ENCODE measurements around the gene RAD18.

RAD18 gene

DNA sequence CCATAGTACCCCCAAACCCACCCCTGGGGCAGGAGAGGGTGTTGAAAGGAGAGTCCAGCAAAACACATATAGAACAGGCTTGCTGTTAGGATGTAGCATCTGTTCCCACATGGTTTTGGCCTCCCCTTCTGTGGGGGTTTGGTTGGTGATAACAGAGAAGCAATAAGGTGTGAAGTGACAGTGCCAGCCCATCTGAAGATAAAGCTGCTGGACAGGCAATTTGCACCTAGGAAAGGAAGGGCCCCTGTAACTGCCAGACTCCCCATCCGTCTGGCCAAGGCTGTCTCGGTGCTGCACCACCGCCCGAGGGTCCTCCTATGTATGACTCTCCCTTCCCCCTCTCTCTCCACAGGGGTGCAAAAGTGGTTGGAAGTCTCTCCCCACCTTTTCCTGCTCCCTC is 99.4 kb downstream of the RAD18 start:
- DNase-seq, result no peak

GRCh38 chr3:8857720-8858367 is 105.4 kb downstream of the RAD18 start:
- no peak for DNase-seq

DNA sequence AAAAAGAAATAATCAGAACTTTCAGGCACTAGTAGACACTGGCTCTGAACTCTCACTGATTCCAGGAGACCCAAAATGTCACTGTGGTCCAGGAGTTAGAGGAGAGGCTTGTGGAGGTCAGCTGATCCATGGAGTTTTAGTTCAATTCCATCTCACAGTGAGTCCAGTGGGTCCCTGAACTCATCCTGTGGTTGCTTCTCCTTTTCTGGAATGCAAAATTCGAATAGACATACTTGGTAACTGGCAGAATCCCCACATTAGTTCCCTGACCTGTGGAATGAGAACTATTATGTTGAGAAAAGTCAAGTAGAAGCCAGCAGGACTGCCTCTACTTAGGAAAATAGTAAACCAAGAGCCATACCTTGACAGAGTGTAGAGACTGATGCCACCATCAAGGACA is 106.6 kb downstream of the RAD18 start:
- no peak for DNase-seq

- DNase-seq, result no peak
Observed at GRCh38 chr3:8856071-8856470, 107.2 kb downstream of the RAD18 start.

GRCh38 chr3:8854656-8855055 is 108.6 kb downstream of the RAD18 start:
- DNase-seq, result no peak

- DNase-seq, result no peak
Observed at GRCh38 chr3:8853081-8853480, 110.2 kb downstream of the RAD18 start.

GRCh38 chr3:8852511-8852910 is 110.8 kb downstream of the RAD18 start:
- DNase-seq, result no peak

DNA sequence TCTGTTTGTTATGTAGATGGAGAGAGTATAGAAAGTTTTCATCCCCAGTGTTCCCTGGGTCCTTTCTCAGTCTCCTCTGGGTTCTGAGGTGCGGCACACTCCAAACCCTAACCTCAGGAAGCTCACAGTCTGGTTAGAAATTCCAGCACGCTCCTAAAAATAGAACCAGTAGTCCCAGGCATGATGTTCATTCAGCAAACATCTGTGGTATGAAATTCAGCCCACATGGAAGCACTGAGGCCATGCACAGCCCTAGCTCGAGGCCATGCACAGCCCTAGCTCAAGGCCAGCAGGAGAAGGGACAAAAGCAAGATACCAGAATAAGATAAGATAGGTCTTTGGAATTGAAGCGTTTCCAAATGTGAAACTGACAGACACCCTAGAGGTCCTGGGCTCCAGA is 111.6 kb downstream of the RAD18 start:
- no peak for DNase-seq

- no peak for DNase-seq
Observed at GRCh38 chr3:8848696-8849131, 114.6 kb downstream of the RAD18 start.

GRCh38 chr3:8847317-8847716 is 116.0 kb downstream of the RAD18 start:
- no peak for DNase-seq

GRCh38 chr3:8846176-8846575 is 117.1 kb downstream of the RAD18 start:
- DNase-seq, result no peak

DNA sequence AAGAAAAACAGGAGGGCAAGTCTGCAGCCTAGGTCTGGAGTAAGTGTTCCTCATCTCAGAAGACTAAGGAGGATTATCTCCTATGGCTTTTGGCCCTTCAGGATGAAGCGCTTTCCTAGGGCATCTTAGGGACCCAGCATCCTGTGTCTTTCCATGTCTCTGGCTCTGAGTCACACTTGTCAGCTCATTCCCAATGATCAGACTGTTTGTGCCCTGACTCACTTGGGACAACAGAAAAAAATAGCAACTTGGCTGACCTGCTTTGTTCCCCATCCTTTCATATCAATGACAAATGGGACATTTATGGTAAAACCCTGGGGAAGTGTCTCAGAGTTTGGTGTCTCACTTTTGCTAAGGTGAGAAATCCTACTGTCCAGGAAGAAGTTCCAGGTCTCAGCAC is 117.6 kb downstream of the RAD18 start:
- DNase-seq, result no peak

DNA sequence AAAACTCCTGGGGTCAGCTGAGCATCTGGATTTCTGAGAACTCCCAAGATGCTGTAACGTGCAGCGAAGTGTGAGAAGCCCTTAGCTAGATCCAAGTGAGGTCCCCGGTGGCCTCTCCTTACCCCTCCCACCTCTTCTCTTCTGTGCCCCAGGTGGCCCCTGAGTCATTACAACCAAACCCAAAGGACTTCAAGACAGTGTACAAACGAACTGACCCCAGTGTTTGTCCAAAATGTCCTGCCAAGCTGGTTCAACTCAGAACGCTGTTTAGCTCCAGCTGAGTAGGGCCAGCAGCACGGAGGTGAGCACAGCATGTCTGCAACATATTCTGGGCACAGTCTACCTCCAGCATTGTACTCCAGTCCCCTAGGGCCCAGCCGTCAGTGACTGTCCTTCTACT is 119.9 kb downstream of the RAD18 start:
- DNase-seq, result no peak

DNA sequence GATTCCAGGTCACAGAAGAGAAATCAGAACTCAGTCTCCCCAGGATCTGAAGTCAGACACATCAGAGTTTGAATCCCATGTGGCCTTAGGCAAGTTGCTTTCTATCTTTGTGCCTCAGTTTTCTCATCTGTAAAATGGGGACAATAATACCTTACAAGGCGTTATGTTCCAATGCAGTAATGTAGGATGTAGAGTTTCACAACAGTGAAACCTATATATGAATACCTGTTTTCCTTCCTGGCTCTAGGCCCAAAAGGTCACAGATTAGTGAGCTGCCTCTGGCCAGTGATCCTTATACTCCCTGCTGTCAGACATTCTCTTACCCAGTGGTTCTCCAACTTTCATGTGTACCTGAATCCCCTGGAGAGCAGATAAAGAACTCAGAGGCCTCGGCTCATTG is 121.0 kb downstream of the RAD18 start:
- no peak for DNase-seq

GRCh38 chr3:8841472-8841871 is 121.8 kb downstream of the RAD18 start:
- no peak for DNase-seq

DNA sequence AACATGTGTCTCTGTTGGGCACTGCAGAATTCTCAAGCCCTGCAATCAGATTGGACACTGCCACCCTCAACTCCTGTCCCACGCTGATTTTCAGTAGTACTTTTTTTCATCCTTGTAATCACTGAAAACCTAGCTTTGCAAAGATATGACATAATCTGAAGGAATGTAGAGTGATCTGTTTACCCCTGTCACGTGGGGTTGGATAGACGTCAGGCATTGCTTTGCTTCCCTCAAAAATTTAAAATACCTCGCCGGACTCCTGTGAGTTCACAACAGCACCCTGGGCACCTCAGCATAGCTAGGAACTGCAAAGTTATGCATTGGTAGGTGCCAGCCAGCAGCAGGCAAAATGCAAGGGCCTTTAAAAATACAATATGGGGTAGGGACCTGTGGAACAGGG is 122.7 kb downstream of the RAD18 start:
- no peak for DNase-seq

- no peak for DNase-seq
Observed at GRCh38 chr3:8839607-8840325, 123.5 kb downstream of the RAD18 start.

DNA sequence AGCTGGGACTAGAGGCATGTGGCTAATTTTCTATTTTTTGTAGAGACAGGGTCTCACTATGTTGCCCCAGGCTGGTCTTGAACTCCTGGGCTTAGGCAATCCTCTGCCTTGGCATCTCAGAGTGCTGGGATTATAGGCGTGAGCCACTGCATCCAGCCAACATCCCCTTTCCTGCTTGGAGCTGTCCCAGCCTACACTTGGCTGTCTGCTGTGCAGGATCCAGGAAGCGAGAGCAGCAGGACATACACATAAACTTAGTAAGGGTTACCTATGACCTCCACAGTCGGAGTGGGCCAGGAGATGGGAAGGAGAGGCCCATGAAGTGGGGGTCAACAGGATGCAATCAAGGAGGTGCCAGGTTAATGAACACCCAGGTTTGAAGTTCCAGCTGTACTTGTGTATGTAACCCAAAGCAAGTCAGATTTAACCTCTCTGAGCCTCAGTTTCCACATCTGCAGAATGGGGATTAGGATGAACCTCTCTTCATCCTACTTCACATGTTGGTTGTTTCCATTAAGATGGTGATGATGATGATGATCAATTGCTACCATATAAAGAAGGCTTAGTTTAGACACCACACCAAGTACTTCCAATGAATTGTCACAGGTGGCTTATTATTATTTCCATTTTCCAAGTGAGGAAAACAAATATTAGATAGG is 124.4 kb downstream of the RAD18 start:
- DNase-seq, result no peak

DNA sequence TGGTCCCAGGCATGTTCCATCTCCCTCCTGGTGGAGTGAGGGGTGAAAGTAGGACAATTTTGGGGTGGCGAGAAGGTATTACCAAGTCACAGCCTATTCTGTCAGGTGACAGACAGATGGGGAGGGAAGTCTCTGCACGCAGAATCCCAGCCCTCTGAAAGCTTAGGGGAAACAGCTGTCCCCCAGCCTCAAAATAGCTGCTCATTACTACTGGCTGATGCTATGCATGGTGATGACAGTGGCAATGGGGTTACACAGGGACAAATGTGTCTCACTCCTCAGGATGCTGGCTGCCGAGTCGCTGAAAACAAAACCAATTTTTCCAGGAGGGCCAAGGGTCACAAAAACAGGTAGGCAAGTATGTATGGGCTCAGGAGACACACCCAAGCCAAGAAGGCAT is 125.0 kb downstream of the RAD18 start:
- no peak for DNase-seq

GRCh38 chr3:8837162-8837561 is 126.1 kb downstream of the RAD18 start:
- DNase-seq, result no peak

GRCh38 chr3:8836096-8836495 is 127.2 kb downstream of the RAD18 start:
- DNase-seq, result no peak

- DNase-seq, result no peak
Observed at GRCh38 chr3:8835385-8835784, 127.9 kb downstream of the RAD18 start.

DNA sequence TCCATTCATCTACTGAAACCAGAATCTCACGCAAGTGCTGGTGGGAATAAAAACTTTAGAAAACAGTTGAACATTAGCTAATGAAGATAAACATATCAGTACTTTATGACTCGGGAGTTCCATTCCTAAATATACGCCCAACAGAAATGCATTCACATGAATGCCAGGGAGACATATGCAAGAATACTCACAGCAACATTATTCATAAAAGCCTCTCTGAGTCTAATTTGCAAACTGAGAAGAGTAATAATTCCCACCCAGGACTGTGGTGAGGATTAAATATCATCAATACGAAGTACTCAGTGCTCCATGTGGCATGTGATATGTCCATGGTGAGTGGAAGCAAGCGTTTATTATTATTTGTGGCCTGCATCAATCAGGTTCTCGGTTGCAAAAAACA is 128.3 kb downstream of the RAD18 start:
- no peak for DNase-seq

DNA sequence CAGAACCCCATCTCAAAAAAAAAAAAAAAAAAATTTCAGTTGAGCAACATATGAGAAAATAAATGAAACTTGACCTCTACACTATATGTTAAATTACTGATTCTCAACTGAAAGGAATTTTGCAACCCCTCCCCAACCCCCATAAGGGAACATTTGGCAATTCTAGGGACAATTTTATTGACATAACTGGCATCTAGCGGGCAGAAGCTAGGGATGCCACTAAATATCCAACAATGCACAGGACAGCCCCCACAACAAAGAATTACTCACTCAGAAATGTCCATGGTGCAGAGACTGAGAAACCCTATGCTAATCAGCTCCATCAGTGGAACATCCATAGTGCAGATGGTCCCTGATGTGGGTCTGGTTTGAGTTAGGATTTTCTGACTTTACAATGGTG is 135.6 kb downstream of the RAD18 start:
- no peak for DNase-seq
